SK-N-MC (cell line): ENCODE results near the gene MFNG.

Experiments
- EZH2 ChIP-seq: fragments of 200-600 bp; sonication (generic); IDR thresholded peaks from one replicate; pipeline ENCODE4 v1.6.1; 2017; ENCODE audit warnings: antibody characterized with exemption
- FOXP2 ChIP-seq: optimal IDR thresholded peaks from 2 replicates; pipeline ENCODE3; 2011; ENCODE audit warnings: mild to moderate bottlenecking, moderate library complexity; ENCODE audit not compliant: insufficient read depth; ENCODE audit errors: extremely low read length, control extremely low read depth
- POLR2AphosphoS5 ChIP-seq: IDR thresholded peaks from 2 replicates; pipeline ENCODE4 v1.6.1; 2012; ENCODE audit warnings: mild to moderate bottlenecking, low read depth, low read length, borderline replicate concordance

DNA sequence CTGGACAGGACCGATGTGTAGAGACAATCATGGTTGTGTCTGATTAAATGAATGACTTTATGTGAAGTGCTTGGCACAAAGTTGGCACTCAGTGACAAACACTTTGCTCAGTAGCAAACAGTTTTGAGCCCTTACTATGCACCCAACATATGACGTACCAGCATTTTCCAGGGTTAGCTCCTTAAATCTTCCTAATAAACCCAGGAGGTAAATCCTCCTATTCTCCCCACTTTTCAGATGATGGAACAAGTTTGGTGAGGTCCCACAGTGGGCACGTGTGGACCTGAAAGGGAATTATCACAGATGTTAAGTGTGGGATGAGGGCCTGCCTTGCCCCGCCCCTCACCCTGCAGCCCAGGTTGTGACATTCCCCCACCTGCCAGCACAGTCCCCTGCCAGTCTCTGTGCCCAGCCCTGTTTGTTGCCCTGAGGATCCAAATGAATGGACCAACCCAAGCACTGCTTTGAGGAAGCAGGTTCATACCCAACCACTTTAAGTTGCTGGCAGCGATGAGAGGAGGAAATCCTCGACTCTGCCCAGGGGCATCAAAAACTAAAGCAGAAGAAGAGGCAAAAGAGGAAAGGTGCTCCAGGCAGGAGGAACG lies 39.7 kb upstream of the MFNG start:
- TF ChIP-seq POLR2AphosphoS5 (no peak), EZH2 (no peak), FOXP2 (no peak)
